ENCODE data around the gene MND1. TPM values are rescaled to one million over a fixed set of nuclear protein-coding genes. Genes with fewer than 3 reads are reported as not detected.
A peak's percentile ranks its signal among the peaks of the same experiment; 100 is the strongest.
"Not testable (repeated sequence)": the region's sequence is repeated elsewhere in the genome, so short reads cannot be mapped to it uniquely, and the experiment has no call there.

The MND1 gene
- total and polyA plus RNA-seq, 2 experiments from 2014 or later, result 1.2 to 4.9 TPM

DNA sequence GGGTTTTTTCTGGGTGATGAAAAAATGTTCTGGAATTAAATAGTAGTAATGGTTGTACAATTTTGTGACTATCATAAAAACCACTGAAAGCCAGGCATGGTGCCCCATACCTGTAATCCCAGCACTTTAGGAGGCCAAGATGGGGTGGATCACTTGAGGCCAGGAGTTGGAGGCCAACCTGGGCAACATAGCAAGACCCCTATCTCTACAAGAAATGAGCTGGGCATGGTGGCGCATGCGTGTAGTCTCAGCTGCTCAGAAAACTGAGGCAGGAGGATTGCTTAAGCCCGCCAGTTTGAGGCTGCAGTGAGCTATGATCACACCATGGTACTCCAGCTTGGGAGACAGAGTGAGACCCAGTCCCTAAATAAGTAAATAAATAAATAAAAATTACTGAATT lies 63.4 kb downstream of the MND1 start:
- DNase-seq, result no peak
- no peaks in the 10 kb centered on the region for H3K36me3 ChIP-seq (ENCODE audit: low read depth)
- no peaks in the 10 kb centered on the region for H3K9me3 ChIP-seq (ENCODE audit: low read depth)
- H3K79me2 ChIP-seq (ENCODE audit: insufficient read depth), result no peaks in the 10 kb centered on the region
- in situ Hi-C loops (cut with MboI), result no loop called here
- H3K9ac ChIP-seq, result no peak overlapping the region
- H3K4me2 ChIP-seq (ENCODE audit: unreplicated experiment), result no peak overlapping the region
- no peaks in the 10 kb centered on the region for H3K27me3 ChIP-seq (replicated peaks; ENCODE audit: insufficient read depth)
- no peak overlapping the region for H2AFZ ChIP-seq
- no peak overlapping the region for H3K4me3 ChIP-seq
- H4K20me1 ChIP-seq (ENCODE audit: insufficient read depth), result no peaks in the 10 kb centered on the region
- WGBS, 2 experiments (ENCODE audit: low coverage in 1 of 2, low lambda C conversion rate in 2 of 2, missing lambda C conversion rate in 2 of 2), result 98 to 100% methylated on average over 3 of the region's 3 CpGs
- TF ChIP-seq EZH2 (IDR thresholded peaks at IDR 0.05; ENCODE audit: insufficient read depth, poor library complexity, severe bottlenecking), result no peak
- TF ChIP-seq EZH2phosphoT487 (IDR thresholded peaks at IDR 0.05; ENCODE audit: insufficient read depth, low read depth), result no peak
- H3K27ac ChIP-seq, result no peak overlapping the region
- no peaks in the 10 kb centered on the region for H3F3A ChIP-seq (ENCODE audit: insufficient read depth)
- H3K4me1 ChIP-seq (ENCODE audit: insufficient read depth), result peaks cover 17% of the 10 kb centered on the region
- no peaks in the 10 kb centered on the region for H3K9me2 ChIP-seq (ENCODE audit: insufficient read depth)

DNA sequence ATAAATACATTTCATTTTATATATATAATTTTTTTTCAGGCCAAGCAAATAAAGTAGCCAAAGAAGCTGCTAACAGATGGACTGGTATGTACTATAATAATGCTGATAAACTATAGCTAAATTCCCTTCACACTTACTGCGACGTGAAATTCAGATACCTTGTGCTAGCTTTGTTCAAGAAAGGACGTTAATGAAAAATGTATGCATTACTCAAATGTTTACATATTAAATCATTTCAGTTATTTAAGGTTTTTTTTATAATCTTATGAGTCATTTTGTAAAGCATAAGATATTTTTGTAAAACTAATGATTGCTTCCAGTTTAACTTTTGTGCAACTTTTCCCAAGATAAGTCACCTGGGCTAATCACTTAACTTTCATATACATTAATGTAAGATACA lies 64.4 kb downstream of the MND1 start:
- no peak for DNase-seq
- no peaks in the 10 kb centered on the region for H3F3A ChIP-seq (ENCODE audit: insufficient read depth)
- H3K27me3 ChIP-seq (replicated peaks; ENCODE audit: insufficient read depth), result no peaks in the 10 kb centered on the region
- TF ChIP-seq EZH2phosphoT487 (IDR thresholded peaks at IDR 0.05; ENCODE audit: insufficient read depth, low read depth) (no peak), EZH2 (IDR thresholded peaks at IDR 0.05; ENCODE audit: insufficient read depth, poor library complexity, severe bottlenecking) (no peak)
- H3K4me1 ChIP-seq (ENCODE audit: insufficient read depth), result peaks cover 17% of the 10 kb centered on the region
- H2AFZ ChIP-seq, result no peak overlapping the region
- no peak overlapping the region for H3K4me2 ChIP-seq (ENCODE audit: unreplicated experiment)
- in situ Hi-C loops (cut with MboI), result no loop called here
- H4K20me1 ChIP-seq (ENCODE audit: insufficient read depth), result no peaks in the 10 kb centered on the region
- 0 out of 2 replicates have a peak overlapping the region, but pooled peaks have one; percentile 57 for H3K27ac ChIP-seq
- H3K9ac ChIP-seq, result no peak overlapping the region
- no peak overlapping the region for H3K4me3 ChIP-seq
- WGBS, 2 experiments (ENCODE audit: low coverage in 1 of 2, low lambda C conversion rate in 2 of 2, missing lambda C conversion rate in 2 of 2), result 61 to 63% methylated on average over 3 of the region's 3 CpGs
- no peaks in the 10 kb centered on the region for H3K79me2 ChIP-seq (ENCODE audit: insufficient read depth)
- H3K36me3 ChIP-seq (ENCODE audit: low read depth), result no peaks in the 10 kb centered on the region
- no peaks in the 10 kb centered on the region for H3K9me3 ChIP-seq (ENCODE audit: low read depth)
- H3K9me2 ChIP-seq (ENCODE audit: insufficient read depth), result no peaks in the 10 kb centered on the region

DNA sequence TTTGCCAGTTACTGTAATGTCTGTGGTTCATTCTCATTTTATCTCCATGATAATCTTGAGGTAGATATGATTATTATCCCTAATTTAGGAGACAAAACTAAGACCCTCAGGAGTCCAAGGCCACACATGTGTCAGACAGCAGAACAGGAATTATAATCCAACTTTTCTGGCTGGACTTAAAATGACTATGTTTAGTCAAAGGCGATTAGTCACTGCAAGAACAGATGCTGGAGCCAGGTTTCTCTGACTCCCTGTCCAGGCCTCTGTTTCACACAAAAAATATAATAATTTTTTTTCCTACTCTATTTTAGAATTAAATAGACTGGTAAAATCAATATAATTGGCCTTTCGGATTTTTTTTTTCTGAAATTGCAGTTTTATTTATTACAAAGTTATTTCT lies 64.9 kb downstream of the MND1 start:
- H3K27me3 ChIP-seq (replicated peaks; ENCODE audit: insufficient read depth), result no peaks in the 10 kb centered on the region
- H3K79me2 ChIP-seq (ENCODE audit: insufficient read depth), result no peaks in the 10 kb centered on the region
- peak overlapping the region; percentile 45 for H2AFZ ChIP-seq
- peak overlapping the region; percentile 57 for H3K27ac ChIP-seq
- H3K9me3 ChIP-seq (ENCODE audit: low read depth), result no peaks in the 10 kb centered on the region
- no peaks in the 10 kb centered on the region for H3F3A ChIP-seq (ENCODE audit: insufficient read depth)
- 2 to 8% methylated on average over 2 of the region's 2 CpGs for WGBS, 2 experiments (ENCODE audit: low coverage in 1 of 2, low lambda C conversion rate in 2 of 2, missing lambda C conversion rate in 2 of 2)
- peak; percentile 94 for DNase-seq
- no peak overlapping the region for H3K4me3 ChIP-seq
- H3K4me2 ChIP-seq (ENCODE audit: unreplicated experiment), result no peak overlapping the region
- TF ChIP-seq EZH2phosphoT487 (IDR thresholded peaks at IDR 0.05; ENCODE audit: insufficient read depth, low read depth), result no peak
- TF ChIP-seq EZH2 (IDR thresholded peaks at IDR 0.05; ENCODE audit: insufficient read depth, poor library complexity, severe bottlenecking), result no peak
- no peaks in the 10 kb centered on the region for H3K36me3 ChIP-seq (ENCODE audit: low read depth)
- H3K4me1 ChIP-seq (ENCODE audit: insufficient read depth), result peaks cover 17% of the 10 kb centered on the region
- H4K20me1 ChIP-seq (ENCODE audit: insufficient read depth), result no peaks in the 10 kb centered on the region
- peak overlapping the region; percentile 36 for H3K9ac ChIP-seq
- in situ Hi-C loops (cut with MboI), result no loop called here
- no peaks in the 10 kb centered on the region for H3K9me2 ChIP-seq (ENCODE audit: insufficient read depth)

DNA sequence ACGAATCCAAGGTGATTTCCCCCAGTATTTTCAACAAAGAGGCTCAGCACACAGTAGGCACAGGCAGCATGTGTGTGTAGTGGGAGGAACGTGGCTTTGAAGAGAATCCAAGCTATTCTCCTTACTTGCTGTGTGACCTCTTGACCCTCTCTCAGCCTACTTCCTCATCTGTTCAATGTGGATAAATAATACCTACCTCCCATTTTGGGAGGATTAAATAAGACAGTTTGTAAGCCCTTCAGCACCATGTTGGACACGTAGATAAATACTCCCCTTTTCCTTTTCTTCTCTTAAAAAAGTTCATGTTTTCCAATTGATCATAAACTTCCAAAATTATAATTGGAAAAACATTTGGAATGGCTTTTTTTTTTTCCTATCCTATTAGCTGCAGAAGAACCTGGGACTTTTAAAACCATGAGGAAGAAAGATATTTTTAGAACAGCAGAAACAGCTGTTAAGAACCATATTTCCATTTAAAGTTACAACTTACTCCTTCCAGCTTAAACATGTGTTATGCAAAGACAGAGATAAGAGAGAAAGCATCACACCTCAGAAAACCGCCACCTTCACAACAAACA lies 65.5 kb downstream of the MND1 start:
- H3K9ac ChIP-seq, result peak overlapping the region; percentile 36
- no peaks in the 10 kb centered on the region for H3K27me3 ChIP-seq (replicated peaks; ENCODE audit: insufficient read depth)
- no peaks in the 10 kb centered on the region for H3K9me3 ChIP-seq (ENCODE audit: low read depth)
- H3K36me3 ChIP-seq (ENCODE audit: low read depth), result no peaks in the 10 kb centered on the region
- peaks cover 17% of the 10 kb centered on the region for H3K4me1 ChIP-seq (ENCODE audit: insufficient read depth)
- TF ChIP-seq EZH2 (IDR thresholded peaks at IDR 0.05; ENCODE audit: insufficient read depth, poor library complexity, severe bottlenecking) (no peak), EZH2phosphoT487 (IDR thresholded peaks at IDR 0.05; ENCODE audit: insufficient read depth, low read depth) (no peak)
- H2AFZ ChIP-seq, result peak overlapping the region; percentile 45
- no peak for DNase-seq
- in situ Hi-C loops (cut with MboI), result no loop called here
- no peak overlapping the region for H3K4me2 ChIP-seq (ENCODE audit: unreplicated experiment)
- H3K27ac ChIP-seq, result peak overlapping the region; percentile 57
- no peaks in the 10 kb centered on the region for H3K79me2 ChIP-seq (ENCODE audit: insufficient read depth)
- H3K9me2 ChIP-seq (ENCODE audit: insufficient read depth), result no peaks in the 10 kb centered on the region
- no peaks in the 10 kb centered on the region for H3F3A ChIP-seq (ENCODE audit: insufficient read depth)
- no peaks in the 10 kb centered on the region for H4K20me1 ChIP-seq (ENCODE audit: insufficient read depth)
- no peak overlapping the region for H3K4me3 ChIP-seq
- 29 to 33% methylated on average over 4 of the region's 4 CpGs for WGBS, 2 experiments (ENCODE audit: low coverage in 1 of 2, low lambda C conversion rate in 2 of 2, missing lambda C conversion rate in 2 of 2)

DNA sequence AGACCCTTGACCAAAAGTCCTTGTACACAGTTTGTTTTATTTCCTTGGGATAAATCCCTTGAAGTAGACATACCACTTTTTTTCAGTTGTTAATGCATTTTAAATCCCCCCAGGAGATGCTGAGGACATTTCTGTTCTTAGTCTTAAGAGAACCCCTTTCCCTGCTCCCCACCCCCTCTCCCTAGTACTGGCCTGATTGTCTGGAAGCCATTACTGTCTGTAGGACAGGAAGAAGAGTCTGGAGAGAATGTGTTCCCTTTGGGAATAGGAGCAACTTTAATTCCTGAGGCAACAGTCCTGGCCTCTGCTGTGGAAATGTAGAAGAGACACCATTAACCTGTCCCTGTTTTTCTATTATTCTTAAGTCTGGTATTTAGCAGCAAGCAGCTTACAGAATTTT lies 69.4 kb downstream of the MND1 start:
- peaks cover 25% of the 10 kb centered on the region for H3K4me1 ChIP-seq (ENCODE audit: insufficient read depth)
- H4K20me1 ChIP-seq (ENCODE audit: insufficient read depth), result no peaks in the 10 kb centered on the region
- no peak overlapping the region for H3K27ac ChIP-seq
- H3K4me2 ChIP-seq (ENCODE audit: unreplicated experiment), result no peak overlapping the region
- no peaks in the 10 kb centered on the region for H3K9me3 ChIP-seq (ENCODE audit: low read depth)
- TF ChIP-seq EZH2 (IDR thresholded peaks at IDR 0.05; ENCODE audit: insufficient read depth, poor library complexity, severe bottlenecking) (no peak), EZH2phosphoT487 (IDR thresholded peaks at IDR 0.05; ENCODE audit: insufficient read depth, low read depth) (no peak)
- H3K9ac ChIP-seq, result no peak overlapping the region
- no peak for DNase-seq
- H3K79me2 ChIP-seq (ENCODE audit: insufficient read depth), result no peaks in the 10 kb centered on the region
- no peaks in the 10 kb centered on the region for H3K36me3 ChIP-seq (ENCODE audit: low read depth)
- H3F3A ChIP-seq (ENCODE audit: insufficient read depth), result 0 out of 2 replicates have a peak, but pooled peaks cover 3% of the 10 kb centered on the region
- no peaks in the 10 kb centered on the region for H3K27me3 ChIP-seq (replicated peaks; ENCODE audit: insufficient read depth)
- H2AFZ ChIP-seq, result no peak overlapping the region
- in situ Hi-C loops (cut with MboI), result no loop called here
- no peaks in the 10 kb centered on the region for H3K9me2 ChIP-seq (ENCODE audit: insufficient read depth)
- H3K4me3 ChIP-seq, result no peak overlapping the region

DNA sequence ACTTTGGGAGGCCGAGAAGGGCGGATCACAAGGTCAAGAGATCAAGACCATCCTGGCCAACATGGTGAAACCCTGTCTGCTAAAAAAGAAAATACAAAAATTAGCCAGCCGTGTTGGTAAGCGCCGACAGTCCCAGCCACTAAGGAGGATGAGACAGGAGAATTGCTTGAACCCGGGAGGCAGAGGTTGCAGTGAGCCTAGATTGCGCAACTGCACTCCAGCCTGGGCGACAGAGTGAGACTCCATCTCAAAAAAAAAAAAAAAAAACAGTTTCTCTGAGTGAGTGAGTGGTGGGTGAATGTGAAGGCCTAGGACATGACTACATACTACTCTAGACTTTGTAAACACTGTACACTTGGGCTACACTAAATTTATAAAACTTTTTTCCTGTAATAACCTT lies 72.0 kb downstream of the MND1 start:
- H3K27ac ChIP-seq; H3K36me3 ChIP-seq (ENCODE audit: low read depth); DNase-seq; H4K20me1 ChIP-seq (ENCODE audit: insufficient read depth); H3K4me1 ChIP-seq (ENCODE audit: insufficient read depth); in situ Hi-C loops (cut with MboI); H3K9me3 ChIP-seq (ENCODE audit: low read depth); H3K9ac ChIP-seq; H3F3A ChIP-seq (ENCODE audit: insufficient read depth); H3K9me2 ChIP-seq (ENCODE audit: insufficient read depth); H3K79me2 ChIP-seq (ENCODE audit: insufficient read depth); H3K4me3 ChIP-seq; H3K4me2 ChIP-seq (ENCODE audit: unreplicated experiment); H2AFZ ChIP-seq; H3K27me3 ChIP-seq (replicated peaks; ENCODE audit: insufficient read depth): not testable (repeated sequence)
- 78 to 79% methylated on average over 8 of the region's 8 CpGs for WGBS, 2 experiments (ENCODE audit: low coverage in 1 of 2, low lambda C conversion rate in 2 of 2, missing lambda C conversion rate in 2 of 2)
